Measurements from ENCODE around the gene MRPS34.

The MRPS34 gene

GRCh38 chr16:1775006-1775845, 2.3 kb upstream of the MRPS34 start:
- no peak for TF ChIP-seq FOXP2 (optimal IDR thresholded peaks at IDR 0.05; ENCODE audit: borderline replicate concordance, extremely low read depth, extremely low read length, insufficient read depth)
- no peak for TF ChIP-seq SIN3A (IDR thresholded peaks at IDR 0.05; ENCODE audit: borderline replicate concordance, insufficient read depth, low read length)

GRCh38 chr16:1774448-1774780, 1.5 kb upstream of the MRPS34 start:
- no peak for TF ChIP-seq FOXP2 (optimal IDR thresholded peaks at IDR 0.05; ENCODE audit: borderline replicate concordance, extremely low read depth, extremely low read length, insufficient read depth)
- no peak for TF ChIP-seq TAF1 (IDR thresholded peaks at IDR 0.05; ENCODE audit: borderline replicate concordance, insufficient read depth, low read length)
- no peak for TF ChIP-seq REST (IDR thresholded peaks at IDR 0.05; ENCODE audit: insufficient read depth in 1 of 2, low read depth in 2 of 2, low read length in 2 of 2)
- no peak for TF ChIP-seq SIN3A (IDR thresholded peaks at IDR 0.05; ENCODE audit: borderline replicate concordance, insufficient read depth, low read length)
- no peak for TF ChIP-seq POLR2AphosphoS5 (IDR thresholded peaks at IDR 0.05; ENCODE audit: low read depth, low read length)

GRCh38 chr16:1773703-1774447, 941 bp upstream of the MRPS34 start:
- TF ChIP-seq SIN3A (IDR thresholded peaks at IDR 0.05; ENCODE audit: borderline replicate concordance, insufficient read depth, low read length) = 0 out of 2 replicates have a peak, but pooled peaks have one; percentile 3
- TF ChIP-seq FOXP2 (optimal IDR thresholded peaks at IDR 0.05; ENCODE audit: borderline replicate concordance, extremely low read depth, extremely low read length, insufficient read depth) = no peak
- no peak for TF ChIP-seq REST (IDR thresholded peaks at IDR 0.05; ENCODE audit: insufficient read depth in 1 of 2, low read depth in 2 of 2, low read length in 2 of 2)

- TF ChIP-seq SIN3A (IDR thresholded peaks at IDR 0.05; ENCODE audit: borderline replicate concordance, insufficient read depth, low read length) = no peak
These were observed 499 bp downstream of the MRPS34 start, which contains the start of gene EME2 for GRCh38 chr16:1772362-1772907. Gene EME2 (plus strand): TSS chr16:1772810. CDS start chr16:1773228, 418 bp downstream.

- TF ChIP-seq POLR2AphosphoS5 (IDR thresholded peaks at IDR 0.05; ENCODE audit: low read depth, low read length) = no peak
- no peak for TF ChIP-seq REST (IDR thresholded peaks at IDR 0.05; ENCODE audit: insufficient read depth in 1 of 2, low read depth in 2 of 2, low read length in 2 of 2)
These were observed 1.0 kb downstream of the MRPS34 start for GRCh38 chr16:1771864-1772361.

- TF ChIP-seq TAF1 (IDR thresholded peaks at IDR 0.05; ENCODE audit: borderline replicate concordance, insufficient read depth, low read length) (no peak), REST (IDR thresholded peaks at IDR 0.05; ENCODE audit: insufficient read depth in 1 of 2, low read depth in 2 of 2, low read length in 2 of 2) (no peak), FOXP2 (optimal IDR thresholded peaks at IDR 0.05; ENCODE audit: borderline replicate concordance, extremely low read depth, extremely low read length, insufficient read depth) (no peak), SIN3A (IDR thresholded peaks at IDR 0.05; ENCODE audit: borderline replicate concordance, insufficient read depth, low read length) (no peak; the same call in 1 of the 2 replicates), POLR2AphosphoS5 (IDR thresholded peaks at IDR 0.05; ENCODE audit: low read depth, low read length) (no peak)
These were observed 1.6 kb downstream of the MRPS34 start, which contains the start of gene NME3 for GRCh38 chr16:1771188-1771863. Gene NME3 (minus strand): TSS chr16:1771543. CDS start chr16:1771534, 9 bp downstream.
